ENCODE measurements around the gene KLK3. TPM values are rescaled to one million over a fixed set of nuclear protein-coding genes. Genes with fewer than 3 reads are reported as not detected.

Gene KLK3
- total and polyA plus RNA-seq, 2 donors, result 0.19 to 0.96 TPM

DNA sequence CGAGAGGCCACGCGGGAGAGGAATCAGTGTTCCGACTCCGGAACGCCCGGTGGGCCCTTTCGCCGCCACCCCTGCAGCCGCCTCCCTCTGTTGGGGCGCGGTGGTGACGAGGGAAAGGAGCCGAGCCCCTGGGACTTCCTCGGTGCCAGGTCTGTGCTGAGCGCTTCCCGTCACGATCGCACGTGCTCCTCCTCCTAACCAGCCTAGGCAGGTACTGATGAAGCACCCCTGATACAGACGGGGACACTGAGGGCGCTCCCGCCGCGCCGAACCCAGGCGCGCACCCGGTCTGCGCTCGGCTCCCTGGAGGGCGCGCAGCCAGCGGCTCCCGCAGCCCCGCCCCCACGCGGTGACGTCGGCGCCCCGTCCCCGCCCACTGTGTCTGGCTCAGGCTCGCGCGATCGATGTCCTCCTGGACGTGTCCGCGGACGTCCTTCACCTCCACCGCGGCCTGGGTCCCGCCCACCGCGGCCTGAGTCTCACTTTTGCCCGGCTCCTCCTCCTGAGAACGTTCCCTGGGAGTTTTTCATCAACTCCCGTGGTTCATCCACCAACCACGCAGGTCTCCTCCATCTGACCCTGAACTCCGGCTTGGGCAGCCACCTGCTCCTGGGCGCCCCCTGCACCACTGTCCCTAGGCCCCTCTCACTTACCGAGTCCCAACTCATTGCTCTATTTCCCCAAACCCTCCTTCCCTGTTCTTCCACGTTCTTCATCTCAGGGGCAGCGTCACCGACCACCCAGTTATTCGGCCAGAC, 18.8 kb upstream of the KLK3 start:
- WGBS, result 4% methylated on average over 67 of the region's 67 CpGs

DNA sequence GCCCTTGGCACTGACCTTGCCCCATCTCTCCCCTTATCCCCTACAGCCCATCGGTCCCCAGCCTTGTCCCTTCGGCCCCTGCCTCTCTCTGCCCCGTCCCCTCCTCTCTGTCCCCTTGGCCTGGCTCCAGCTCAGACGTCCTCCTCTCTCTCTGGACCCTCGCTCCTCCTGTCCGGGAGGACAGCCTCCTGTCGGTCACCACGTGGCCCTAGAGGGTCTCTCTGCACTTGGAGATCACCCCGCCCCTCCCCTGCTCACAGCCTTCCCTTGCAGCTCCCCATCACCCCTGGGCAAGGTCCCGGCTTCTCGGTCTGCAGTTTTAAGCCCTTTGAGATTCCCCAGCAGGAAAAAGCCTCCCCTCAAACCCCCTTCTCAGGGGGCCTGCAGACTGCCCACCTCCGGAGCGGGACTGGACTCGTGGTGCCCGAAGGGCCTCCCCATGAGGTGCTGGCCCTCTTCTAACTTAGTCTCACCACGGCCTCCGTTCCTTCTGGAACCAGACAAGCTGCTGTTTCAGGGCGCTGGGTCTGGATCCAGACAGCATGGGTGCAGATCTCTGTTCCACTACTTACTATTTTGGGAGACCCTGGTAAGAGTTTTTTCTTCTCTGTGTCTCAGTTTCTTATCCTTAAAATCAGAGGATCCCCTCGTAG, 18.0 kb upstream of the KLK3 start:
- Histone ChIP-seq H3K27me3 (ENCODE audit: control insufficient read depth in 2 of 2, insufficient read depth in 1 of 2, low read length in 1 of 2) (peaks cover 17 to 43% of the 10 kb centered on the region in 2 donors), H3K9me3 (ENCODE audit: control insufficient read depth in 2 of 2, insufficient read depth in 1 of 2, low read length in 1 of 2) (no peaks in the 10 kb centered on the region), H3K4me1 (ENCODE audit: control insufficient read depth in 2 of 2, insufficient read depth in 2 of 2, low read length in 2 of 2) (peaks cover 3 to 5% of the 10 kb centered on the region in 2 donors), H3K4me3 (ENCODE audit: low read length in 2 of 2) (no peak overlapping the region), H3K36me3 (ENCODE audit: control insufficient read depth in 2 of 2, insufficient read depth in 2 of 2, low read length in 1 of 2) (no peaks in the 10 kb centered on the region), H3K27ac (ENCODE audit: low read depth in 1 of 2, low read length in 1 of 2) (no peak overlapping the region)
- 57% methylated on average over 19 of the region's 19 CpGs for WGBS
- DNase-seq (ENCODE audit: low read depth in 6 of 9, low spot score in 9 of 9), result no peak

More for the DNA sequence above, 18.8 kb upstream of the KLK3 start:
- Histone ChIP-seq H3K27ac (ENCODE audit: low read depth in 1 of 2, low read length in 1 of 2) (no peak overlapping the region), H3K4me1 (ENCODE audit: control insufficient read depth in 2 of 2, insufficient read depth in 2 of 2, low read length in 2 of 2) (peaks cover 3 to 5% of the 10 kb centered on the region in 2 donors), H3K36me3 (ENCODE audit: control insufficient read depth in 2 of 2, insufficient read depth in 2 of 2, low read length in 1 of 2) (no peaks in the 10 kb centered on the region), H3K27me3 (ENCODE audit: control insufficient read depth in 2 of 2, insufficient read depth in 1 of 2, low read length in 1 of 2) (peaks cover 17 to 46% of the 10 kb centered on the region in 2 donors), H3K9me3 (ENCODE audit: control insufficient read depth in 2 of 2, insufficient read depth in 1 of 2, low read length in 1 of 2) (no peaks in the 10 kb centered on the region), H3K4me3 (ENCODE audit: low read length in 2 of 2) (peak overlapping the region; percentile 29 to 47)
- peak in 8 of 9 donors; percentile 3 to 54 (median 22) for DNase-seq (ENCODE audit: low read depth in 6 of 9, low spot score in 9 of 9)

DNA sequence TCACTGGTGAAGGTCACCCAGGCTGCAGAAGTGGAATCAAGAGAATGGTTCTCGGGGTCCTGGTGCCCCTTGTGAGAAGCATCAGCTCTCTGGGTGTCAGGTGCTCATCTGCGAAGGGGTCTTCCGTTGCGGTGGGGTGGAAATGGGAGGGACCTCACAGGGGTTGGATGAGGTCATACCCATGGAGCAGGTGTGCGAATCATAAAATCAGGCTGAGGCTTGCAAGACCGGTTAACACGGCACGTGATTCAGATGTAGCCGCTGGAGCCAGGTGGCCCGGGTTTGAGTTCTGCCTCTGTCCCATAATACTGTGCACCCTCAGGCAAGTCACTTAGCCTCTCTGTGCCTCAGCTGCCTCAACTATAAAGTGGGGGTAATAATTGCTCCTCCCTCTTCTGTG, 17.4 kb upstream of the KLK3 start:
- Histone ChIP-seq H3K9me3 (ENCODE audit: control insufficient read depth in 2 of 2, insufficient read depth in 1 of 2, low read length in 1 of 2) (no peaks in the 10 kb centered on the region), H3K27ac (ENCODE audit: low read depth in 1 of 2, low read length in 1 of 2) (no peak overlapping the region), H3K4me1 (ENCODE audit: control insufficient read depth in 2 of 2, insufficient read depth in 2 of 2, low read length in 2 of 2) (peaks cover 3 to 5% of the 10 kb centered on the region in 2 donors), H3K27me3 (ENCODE audit: control insufficient read depth in 2 of 2, insufficient read depth in 1 of 2, low read length in 1 of 2) (peaks cover 17 to 44% of the 10 kb centered on the region in 2 donors), H3K36me3 (ENCODE audit: control insufficient read depth in 2 of 2, insufficient read depth in 2 of 2, low read length in 1 of 2) (no peaks in the 10 kb centered on the region), H3K4me3 (ENCODE audit: low read length in 2 of 2) (no peak overlapping the region)
- 73% methylated on average over 10 of the region's 10 CpGs for WGBS
- DNase-seq (ENCODE audit: low read depth in 6 of 9, low spot score in 9 of 9), result no peak

DNA sequence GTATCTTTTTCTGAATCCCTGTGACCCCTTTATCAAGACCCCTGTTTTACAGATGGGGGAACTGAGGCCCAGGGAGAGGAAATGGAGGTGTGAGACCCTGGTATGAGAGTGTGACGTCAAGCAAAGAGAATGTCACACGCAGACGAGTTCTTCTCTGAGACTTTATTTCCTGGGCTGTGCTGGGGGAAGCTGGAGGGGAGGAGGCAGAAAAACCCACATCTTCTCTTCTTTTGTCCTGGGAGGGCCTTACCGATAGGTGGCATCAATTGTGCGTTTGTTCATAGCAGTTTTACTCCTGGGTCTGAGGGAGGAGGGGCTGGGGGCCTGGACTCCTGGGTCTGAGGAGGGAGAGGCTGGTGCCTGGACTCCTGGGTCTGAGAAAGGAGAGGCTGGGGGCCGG, 16.5 kb upstream of the KLK3 start:
- Histone ChIP-seq H3K9me3 (ENCODE audit: control insufficient read depth in 2 of 2, insufficient read depth in 1 of 2, low read length in 1 of 2) (no peaks in the 10 kb centered on the region), H3K27me3 (ENCODE audit: control insufficient read depth in 2 of 2, insufficient read depth in 1 of 2, low read length in 1 of 2) (peaks cover 17 to 41% of the 10 kb centered on the region in 2 donors), H3K4me3 (ENCODE audit: low read length in 2 of 2) (no peak overlapping the region), H3K36me3 (ENCODE audit: control insufficient read depth in 2 of 2, insufficient read depth in 2 of 2, low read length in 1 of 2) (no peaks in the 10 kb centered on the region), H3K4me1 (ENCODE audit: control insufficient read depth in 2 of 2, insufficient read depth in 2 of 2, low read length in 2 of 2) (peaks cover 3 to 5% of the 10 kb centered on the region in 2 donors), H3K27ac (ENCODE audit: low read depth in 1 of 2, low read length in 1 of 2) (no peak overlapping the region)
- WGBS, result 16% methylated on average over 6 of the region's 6 CpGs
- no peak for DNase-seq (ENCODE audit: low read depth in 6 of 9, low spot score in 9 of 9)

DNA sequence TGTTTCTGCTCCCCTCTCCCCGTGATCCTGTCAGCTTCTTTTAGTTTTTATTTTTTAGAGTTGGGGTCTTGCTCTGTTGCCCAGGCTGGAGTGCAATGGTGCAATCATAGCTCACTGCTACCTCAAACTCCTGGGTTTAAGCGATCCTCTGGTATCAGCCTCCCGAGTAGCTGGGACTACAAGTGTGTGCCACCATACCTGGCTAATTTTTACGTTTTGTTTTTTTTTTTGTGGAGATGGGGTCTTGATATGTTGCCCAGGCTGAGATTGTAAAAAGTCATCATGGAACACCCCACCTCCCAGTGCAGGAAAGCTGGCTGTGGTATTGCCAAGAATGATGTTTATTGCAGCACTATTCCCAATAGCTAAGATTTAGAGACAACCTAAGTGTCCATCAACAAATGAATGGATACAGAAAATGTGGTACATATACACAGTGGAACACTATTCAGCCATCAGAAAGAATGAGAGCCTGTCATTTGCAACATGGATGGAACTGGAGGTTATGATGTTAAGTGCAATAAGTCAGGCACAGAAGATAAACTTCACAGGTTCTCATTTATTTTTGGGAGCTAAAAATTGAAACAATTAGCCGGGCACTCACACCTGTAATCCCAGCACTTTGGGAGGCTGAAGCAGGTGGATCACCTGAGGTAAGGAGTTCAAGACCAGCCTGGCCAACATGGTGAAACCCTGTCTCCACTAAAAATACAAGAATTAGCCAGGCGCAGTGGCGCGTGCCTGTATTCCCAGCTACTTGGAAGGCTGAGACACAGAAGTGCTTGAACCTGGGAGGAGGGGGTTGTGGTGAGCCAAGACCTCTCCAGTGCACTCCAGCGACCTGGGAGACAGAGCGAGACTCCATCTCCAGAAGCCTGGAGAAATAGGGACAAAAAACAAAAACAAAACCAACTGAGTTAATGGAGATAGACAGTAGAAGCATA, 14.7 kb upstream of the KLK3 start:
- Histone ChIP-seq H3K4me3 (ENCODE audit: low read length in 2 of 2) (no peak overlapping the region), H3K4me1 (ENCODE audit: control insufficient read depth in 2 of 2, insufficient read depth in 2 of 2, low read length in 2 of 2) (peaks cover 3 to 5% of the 10 kb centered on the region in 2 donors), H3K27ac (ENCODE audit: low read depth in 1 of 2, low read length in 1 of 2) (no peak overlapping the region), H3K9me3 (ENCODE audit: control insufficient read depth in 2 of 2, insufficient read depth in 1 of 2, low read length in 1 of 2) (peaks cover 0 to 6% of the 10 kb centered on the region in 2 donors), H3K27me3 (ENCODE audit: control insufficient read depth in 2 of 2, insufficient read depth in 1 of 2, low read length in 1 of 2) (peaks cover 15 to 28% of the 10 kb centered on the region in 2 donors), H3K36me3 (ENCODE audit: control insufficient read depth in 2 of 2, insufficient read depth in 2 of 2, low read length in 1 of 2) (no peaks in the 10 kb centered on the region)
- WGBS, result 77% methylated on average over 10 of the region's 10 CpGs
- no peak for DNase-seq (ENCODE audit: low read depth in 6 of 9, low spot score in 9 of 9)

DNA sequence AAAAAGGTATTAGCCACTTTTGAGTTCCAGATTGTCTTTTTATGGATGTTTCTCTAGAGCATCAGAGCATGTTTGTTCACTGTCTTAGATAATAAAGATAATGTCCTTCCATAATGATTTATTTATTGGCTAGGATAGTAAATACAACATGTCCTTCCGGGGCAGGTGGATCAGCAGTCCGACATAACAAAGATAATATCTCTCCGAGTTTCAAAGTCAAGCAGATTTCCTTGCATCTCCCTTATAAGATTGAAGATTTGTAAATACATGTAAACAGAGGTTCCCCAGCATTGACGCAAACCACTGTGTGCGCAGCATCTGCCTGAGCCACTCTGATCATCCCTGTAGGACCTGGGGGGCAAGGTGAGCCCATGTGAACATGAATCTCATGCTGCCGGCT, 12.6 kb upstream of the KLK3 start:
- no peak for DNase-seq (ENCODE audit: low read depth in 6 of 9, low spot score in 9 of 9)
- 94% methylated on average over 6 of the region's 6 CpGs for WGBS
- Histone ChIP-seq H3K4me1 (ENCODE audit: control insufficient read depth in 2 of 2, insufficient read depth in 2 of 2, low read length in 2 of 2) (no peaks in the 10 kb centered on the region), H3K36me3 (ENCODE audit: control insufficient read depth in 2 of 2, insufficient read depth in 2 of 2, low read length in 1 of 2) (no peaks in the 10 kb centered on the region), H3K9me3 (ENCODE audit: control insufficient read depth in 2 of 2, insufficient read depth in 1 of 2, low read length in 1 of 2) (peaks cover 0 to 6% of the 10 kb centered on the region in 2 donors), H3K27ac (ENCODE audit: low read depth in 1 of 2, low read length in 1 of 2) (no peak overlapping the region), H3K4me3 (ENCODE audit: low read length in 2 of 2) (no peak overlapping the region), H3K27me3 (ENCODE audit: control insufficient read depth in 2 of 2, insufficient read depth in 1 of 2, low read length in 1 of 2) (peaks cover under 1 to 8% of the 10 kb centered on the region in 2 donors)

DNA sequence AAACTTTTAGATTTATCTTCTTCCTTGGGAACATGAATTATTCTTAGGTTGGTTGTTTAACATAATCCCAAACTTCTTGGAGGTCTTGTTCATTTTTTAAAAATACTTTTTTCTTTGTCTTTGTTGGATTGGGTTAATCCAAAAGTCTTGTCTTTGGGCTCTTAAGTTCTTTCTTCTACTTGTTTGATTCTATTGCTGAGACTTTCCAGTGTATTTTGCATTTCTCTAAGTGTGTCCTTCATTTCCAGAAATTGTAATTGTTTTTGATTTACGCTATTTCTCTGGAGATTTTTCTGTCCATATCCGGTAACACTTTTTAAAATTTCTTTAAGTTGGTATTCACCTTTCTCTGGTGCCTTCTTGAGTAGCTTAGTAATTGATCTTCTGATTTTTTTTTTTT, 11.5 kb upstream of the KLK3 start:
- Histone ChIP-seq H3K36me3 (ENCODE audit: control insufficient read depth in 2 of 2, insufficient read depth in 2 of 2, low read length in 1 of 2) (no peaks in the 10 kb centered on the region), H3K4me1 (ENCODE audit: control insufficient read depth in 2 of 2, insufficient read depth in 2 of 2, low read length in 2 of 2) (no peaks in the 10 kb centered on the region), H3K27ac (ENCODE audit: low read depth in 1 of 2, low read length in 1 of 2) (no peak overlapping the region), H3K9me3 (ENCODE audit: control insufficient read depth in 2 of 2, insufficient read depth in 1 of 2, low read length in 1 of 2) (peaks cover 0 to 6% of the 10 kb centered on the region in 2 donors), H3K27me3 (ENCODE audit: control insufficient read depth in 2 of 2, insufficient read depth in 1 of 2, low read length in 1 of 2) (peaks cover 0 to 4% of the 10 kb centered on the region in 2 donors), H3K4me3 (ENCODE audit: low read length in 2 of 2) (no peak overlapping the region)
- no peak for DNase-seq (ENCODE audit: low read depth in 6 of 9, low spot score in 9 of 9)
- WGBS, result 93% methylated on average over 2 of the region's 2 CpGs

DNA sequence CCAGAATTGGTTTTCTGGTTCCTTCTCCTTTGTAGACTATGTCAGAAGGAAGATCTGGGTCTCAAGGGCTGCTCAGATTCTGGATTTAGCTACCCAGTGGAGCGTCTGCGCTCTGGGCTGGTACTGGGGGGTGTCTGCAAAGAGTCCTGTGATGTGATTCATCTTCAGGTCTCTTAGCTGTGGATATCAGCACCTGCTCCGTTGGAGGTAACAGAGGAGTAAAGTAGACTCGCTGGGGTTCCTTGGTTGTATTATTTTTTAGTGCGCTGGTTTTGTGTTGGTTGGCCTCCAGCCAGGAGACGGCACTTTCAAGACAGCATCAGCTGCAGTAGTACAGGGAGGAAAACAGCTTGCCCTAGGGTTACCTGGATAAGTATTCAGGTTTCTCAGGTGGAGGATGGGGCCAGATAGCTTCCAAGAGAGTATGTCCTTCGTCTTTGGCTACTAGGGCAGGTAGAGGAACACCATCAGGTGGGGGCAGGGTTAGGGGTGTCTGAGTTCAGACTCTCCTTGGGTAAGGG, 11.0 kb upstream of the KLK3 start:
- Histone ChIP-seq H3K36me3 (ENCODE audit: control insufficient read depth in 2 of 2, insufficient read depth in 2 of 2, low read length in 1 of 2) (no peaks in the 10 kb centered on the region), H3K4me1 (ENCODE audit: control insufficient read depth in 2 of 2, insufficient read depth in 2 of 2, low read length in 2 of 2) (no peaks in the 10 kb centered on the region), H3K4me3 (ENCODE audit: low read length in 2 of 2) (no peak overlapping the region), H3K27ac (ENCODE audit: low read depth in 1 of 2, low read length in 1 of 2) (no peak overlapping the region), H3K27me3 (ENCODE audit: control insufficient read depth in 2 of 2, insufficient read depth in 1 of 2, low read length in 1 of 2) (peaks cover 0 to 4% of the 10 kb centered on the region in 2 donors), H3K9me3 (ENCODE audit: control insufficient read depth in 2 of 2, insufficient read depth in 1 of 2, low read length in 1 of 2) (peaks cover 0 to 6% of the 10 kb centered on the region in 2 donors)
- no peak for DNase-seq (ENCODE audit: low read depth in 6 of 9, low spot score in 9 of 9)
- WGBS, result 84% methylated on average over 7 of the region's 7 CpGs

Data from thymus (tissue), 11 donors.